C4-2B (cell line): ENCODE data around the gene ATG2A.

Experiments
- H3K27ac ChIP-seq: fragments of 450-650 bp; 2 replicates; pipeline ENCODE4 v1.5.1; 2017
- ZFX ChIP-seq: fragments of 450-650 bp; IDR thresholded peaks from 2 replicates; pipeline ENCODE4 v1.6.1; 2017
- TF ChIP-seq, protein P1 (sequence below): fragments of 450-650 bp; conservative IDR thresholded peaks from 2 replicates; pipeline ENCODE4 v1.5.1; 2017; ENCODE audit warnings: mild to moderate bottlenecking

Gene ATG2A

DNA sequence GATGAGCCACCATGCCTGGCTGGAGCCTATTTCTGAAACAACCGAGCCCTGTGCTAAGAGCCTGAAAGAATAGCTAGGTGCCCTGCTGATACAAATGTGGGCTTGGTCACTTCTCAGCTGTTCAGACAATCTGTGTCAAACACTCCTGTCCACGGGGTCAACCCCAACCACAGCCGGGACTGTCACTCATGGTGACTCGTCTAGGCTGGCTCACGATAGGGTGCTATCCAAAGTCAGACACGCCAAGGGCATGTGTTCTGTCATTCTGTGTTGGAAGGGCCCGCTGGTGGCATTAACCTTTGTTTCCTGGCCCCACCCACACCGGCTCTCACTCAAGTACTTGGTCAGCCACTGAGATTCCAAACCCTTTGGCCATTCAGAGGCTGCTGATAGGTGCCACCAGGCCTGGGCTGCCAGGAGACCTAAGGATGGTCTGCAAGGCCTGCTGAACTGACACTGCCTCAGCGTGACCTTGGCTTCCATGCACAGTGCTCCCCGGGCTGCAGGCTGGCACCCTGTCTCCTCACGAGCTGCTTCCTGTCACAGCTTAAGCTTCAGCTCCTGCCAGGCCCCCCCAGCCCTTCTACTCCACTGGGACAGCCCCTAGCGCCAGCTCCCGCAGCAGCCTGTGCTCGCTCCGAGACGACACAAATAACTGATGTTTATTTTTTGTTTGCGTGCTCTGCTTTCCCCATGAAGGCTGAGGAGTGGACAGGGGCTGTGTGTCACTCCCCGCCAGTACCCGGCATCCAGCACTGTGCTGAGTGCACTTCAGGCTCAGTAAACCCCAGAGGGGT, 58.3 kb downstream of the ATG2A start:
- no peak overlapping the region for H3K27ac ChIP-seq
- TF ChIP-seq, protein P1, sequence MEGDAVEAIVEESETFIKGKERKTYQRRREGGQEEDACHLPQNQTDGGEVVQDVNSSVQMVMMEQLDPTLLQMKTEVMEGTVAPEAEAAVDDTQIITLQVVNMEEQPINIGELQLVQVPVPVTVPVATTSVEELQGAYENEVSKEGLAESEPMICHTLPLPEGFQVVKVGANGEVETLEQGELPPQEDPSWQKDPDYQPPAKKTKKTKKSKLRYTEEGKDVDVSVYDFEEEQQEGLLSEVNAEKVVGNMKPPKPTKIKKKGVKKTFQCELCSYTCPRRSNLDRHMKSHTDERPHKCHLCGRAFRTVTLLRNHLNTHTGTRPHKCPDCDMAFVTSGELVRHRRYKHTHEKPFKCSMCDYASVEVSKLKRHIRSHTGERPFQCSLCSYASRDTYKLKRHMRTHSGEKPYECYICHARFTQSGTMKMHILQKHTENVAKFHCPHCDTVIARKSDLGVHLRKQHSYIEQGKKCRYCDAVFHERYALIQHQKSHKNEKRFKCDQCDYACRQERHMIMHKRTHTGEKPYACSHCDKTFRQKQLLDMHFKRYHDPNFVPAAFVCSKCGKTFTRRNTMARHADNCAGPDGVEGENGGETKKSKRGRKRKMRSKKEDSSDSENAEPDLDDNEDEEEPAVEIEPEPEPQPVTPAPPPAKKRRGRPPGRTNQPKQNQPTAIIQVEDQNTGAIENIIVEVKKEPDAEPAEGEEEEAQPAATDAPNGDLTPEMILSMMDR: no peak
- TF ChIP-seq ZFX: no peak

DNA sequence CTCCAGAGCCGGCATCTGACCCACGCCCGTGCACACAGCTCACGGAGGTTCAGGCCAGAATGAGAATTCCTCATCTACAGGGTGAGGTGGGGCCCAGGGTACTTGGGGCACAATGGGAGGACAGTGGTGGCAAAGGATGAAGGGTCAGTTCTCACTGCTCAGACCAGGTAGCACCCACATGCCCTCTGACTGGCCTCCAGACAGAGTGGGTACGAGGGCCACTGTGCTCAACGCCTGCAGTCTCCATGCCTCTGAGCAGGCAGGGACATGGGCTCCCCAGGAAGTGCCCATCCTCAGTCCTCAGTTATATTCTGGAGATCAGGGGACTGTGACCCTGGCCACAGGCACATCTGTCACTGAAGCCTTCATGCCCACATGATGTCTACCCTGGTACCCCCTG, 59.5 kb downstream of the ATG2A start:
- no peak overlapping the region for H3K27ac ChIP-seq
- TF ChIP-seq, protein P1: no peak
- TF ChIP-seq ZFX: no peak

- no peak overlapping the region for H3K27ac ChIP-seq
- TF ChIP-seq ZFX: no peak
- TF ChIP-seq, protein P1: no peak
Observed at GRCh38 chr11:64856382-64857227, 60.4 kb downstream of the ATG2A start.

- no peak overlapping the region for H3K27ac ChIP-seq
- TF ChIP-seq, protein P1: no peak
- TF ChIP-seq ZFX: no peak
Observed at GRCh38 chr11:64855596-64856304, 61.3 kb downstream of the ATG2A start.

GRCh38 chr11:64854534-64855502, 62.2 kb downstream of the ATG2A start:
- no peak for TF ChIP-seq ZFX
- TF ChIP-seq, protein P1: no peak
- H3K27ac ChIP-seq: no peak overlapping the region

DNA sequence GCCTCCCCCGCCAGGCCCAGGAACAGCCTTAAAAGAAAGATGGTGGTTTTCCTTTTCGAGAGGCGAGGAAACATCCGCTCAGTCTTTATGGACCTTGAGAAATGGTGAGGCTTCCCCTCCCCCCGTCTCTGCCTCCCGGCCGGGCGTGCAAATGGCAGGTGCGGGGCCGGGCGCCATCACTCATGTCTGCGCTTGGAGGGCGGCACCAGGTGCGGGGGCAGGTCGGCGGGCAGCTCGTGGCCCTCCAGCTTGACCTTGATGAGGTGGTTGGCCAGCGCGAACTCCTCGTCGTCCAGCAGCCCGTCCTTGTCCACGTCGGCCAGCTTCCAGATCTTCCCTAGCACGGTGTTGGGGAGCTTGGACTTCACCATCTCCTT, 62.9 kb downstream of the ATG2A start:
- TF ChIP-seq, protein P1: no peak
- TF ChIP-seq ZFX: no peak
- no peak overlapping the region for H3K27ac ChIP-seq
